NCI-H2171 (cell line): ENCODE measurements around the gene SLIT2.

Experiments used
- DNase-seq: peaks from one replicate; lab custom pipeline; 2025; lab: John Stamatoyannopoulos, UW

Gene SLIT2

GRCh38 chr4:20251796-20252655, at the start of gene SLIT2:
Gene SLIT2 (plus strand): TSS chr4:20251905. CDS start chr4:20253816, 1,911 bp downstream.
- peak; percentile 49 for DNase-seq

- DNase-seq, result no peak
Measured at GRCh38 chr4:20203508-20203907, 48.2 kb upstream of the SLIT2 start.

GRCh38 chr4:20217521-20217920, 34.2 kb upstream of the SLIT2 start:
- DNase-seq, result no peak

- DNase-seq, result no peak
Measured at GRCh38 chr4:20217951-20218350, 33.8 kb upstream of the SLIT2 start.

GRCh38 chr4:20219521-20219920, 32.2 kb upstream of the SLIT2 start:
- DNase-seq, result no peak

GRCh38 chr4:20237894-20238537, 13.7 kb upstream of the SLIT2 start:
- DNase-seq, result no peak

GRCh38 chr4:20248155-20248558, 3.5 kb upstream of the SLIT2 start:
- peak; percentile 26 for DNase-seq

- no peak for DNase-seq
Measured at GRCh38 chr4:20249333-20249732, 2.4 kb upstream of the SLIT2 start.

- no peak for DNase-seq
Measured at GRCh38 chr4:20251031-20251795, 492 bp upstream of the SLIT2 start.

GRCh38 chr4:20252656-20253282, 1.1 kb downstream of the SLIT2 start:
- DNase-seq, result no peak

GRCh38 chr4:20253283-20253734, 1.6 kb downstream of the SLIT2 start:
- DNase-seq, result no peak

GRCh38 chr4:20253735-20254409, 2.2 kb downstream of the SLIT2 start:
- no peak for DNase-seq

GRCh38 chr4:20254511-20255250, 3.0 kb downstream of the SLIT2 start:
- DNase-seq, result no peak

- no peak for DNase-seq
Measured at GRCh38 chr4:20255251-20255586, 3.5 kb downstream of the SLIT2 start.

GRCh38 chr4:20255823-20256222, 4.1 kb downstream of the SLIT2 start:
- DNase-seq, result no peak

- DNase-seq, result no peak
Measured at GRCh38 chr4:20256381-20256881, 4.7 kb downstream of the SLIT2 start.

- no peak for DNase-seq
Measured at GRCh38 chr4:20259707-20260106, 8.0 kb downstream of the SLIT2 start.

GRCh38 chr4:20260821-20261220, 9.1 kb downstream of the SLIT2 start:
- no peak for DNase-seq

GRCh38 chr4:20262221-20262620, 10.5 kb downstream of the SLIT2 start:
- no peak for DNase-seq

GRCh38 chr4:20264688-20265087, 13.0 kb downstream of the SLIT2 start:
- DNase-seq, result no peak

GRCh38 chr4:20265726-20266125, 14.0 kb downstream of the SLIT2 start:
- DNase-seq, result no peak
